GM18951 (cell line): ENCODE measurements around the gene JAG2.

Source experiments
- POLR2A ChIP-seq: IDR thresholded peaks from 4 replicates; pipeline ENCODE4 v1.6.1; 2011; ENCODE audit warnings: mild to moderate bottlenecking; ENCODE audit not compliant: insufficient read length, insufficient read depth; ENCODE audit errors: extremely low read depth
- in situ Hi-C: fragments of 300-500 bp; cut with MboI; formaldehyde crosslinking; loops from one replicate; pipeline ENCODE4 v1.12.0; 2022; ENCODE audit warnings: low sequenced_read_pairs, mixed read lengths, inconsistent platforms; ENCODE audit not compliant: unreplicated experiment

The JAG2 gene

DNA sequence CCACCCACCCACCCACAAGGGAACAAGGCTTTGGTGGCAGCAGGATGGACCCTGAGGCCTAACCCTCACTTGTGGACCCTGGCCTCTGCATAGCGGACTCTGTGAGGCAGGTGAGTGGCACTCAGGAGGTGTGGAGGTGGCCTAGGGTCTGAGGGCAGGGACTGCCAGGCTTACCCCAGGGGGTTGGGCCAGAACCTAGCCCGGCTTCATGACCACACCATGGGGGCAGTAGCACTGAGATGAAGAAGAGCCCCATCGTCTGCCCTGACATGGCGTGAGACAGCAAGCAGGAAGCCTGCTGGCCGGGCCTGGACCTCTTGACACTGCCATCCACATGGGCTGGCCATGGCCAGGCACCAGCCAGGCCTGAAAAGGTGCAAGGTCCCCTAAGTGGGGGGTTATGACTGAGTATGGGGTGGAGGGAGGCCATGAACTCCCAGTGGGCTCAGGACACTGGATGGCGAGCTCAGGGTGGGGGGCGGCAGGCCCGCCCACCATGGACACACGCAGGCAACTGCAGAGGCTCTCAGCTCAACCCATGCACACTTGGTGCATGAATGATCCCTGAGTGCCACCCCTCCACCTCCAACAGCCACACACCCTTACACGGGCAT, 29.3 kb downstream of the JAG2 start:
- in situ Hi-C loops = no loop called here
- TF ChIP-seq POLR2A = no peak

DNA sequence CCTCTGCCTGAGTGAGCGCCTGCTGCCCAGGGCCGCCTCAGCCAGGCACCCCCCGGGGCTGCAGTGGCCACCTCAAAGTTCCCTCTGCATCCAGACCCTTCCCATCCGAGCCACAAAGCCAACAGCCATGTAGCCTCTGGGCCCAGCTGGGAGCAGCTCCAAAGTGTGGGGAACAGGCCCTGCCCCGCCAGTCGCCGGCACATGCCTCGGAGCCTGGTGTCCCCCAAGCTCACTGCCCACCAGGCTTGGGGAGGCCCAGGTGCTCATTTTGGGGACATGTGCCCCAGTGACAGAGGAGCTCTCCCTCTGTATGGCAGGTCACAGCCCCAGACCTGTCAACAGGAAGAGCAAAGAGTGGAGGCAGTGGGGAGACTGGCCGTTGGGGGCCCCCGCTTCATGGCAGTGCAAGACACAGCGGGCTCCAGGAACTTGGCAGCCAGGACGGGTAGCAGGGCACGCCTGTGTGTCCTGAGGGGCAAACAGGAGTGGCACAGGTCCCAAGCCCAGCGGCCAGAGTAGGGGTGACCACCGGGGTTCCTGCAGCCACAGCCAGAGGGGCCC, 29.9 kb downstream of the JAG2 start:
- TF ChIP-seq POLR2A = no peak
- in situ Hi-C loops = no loop called here

DNA sequence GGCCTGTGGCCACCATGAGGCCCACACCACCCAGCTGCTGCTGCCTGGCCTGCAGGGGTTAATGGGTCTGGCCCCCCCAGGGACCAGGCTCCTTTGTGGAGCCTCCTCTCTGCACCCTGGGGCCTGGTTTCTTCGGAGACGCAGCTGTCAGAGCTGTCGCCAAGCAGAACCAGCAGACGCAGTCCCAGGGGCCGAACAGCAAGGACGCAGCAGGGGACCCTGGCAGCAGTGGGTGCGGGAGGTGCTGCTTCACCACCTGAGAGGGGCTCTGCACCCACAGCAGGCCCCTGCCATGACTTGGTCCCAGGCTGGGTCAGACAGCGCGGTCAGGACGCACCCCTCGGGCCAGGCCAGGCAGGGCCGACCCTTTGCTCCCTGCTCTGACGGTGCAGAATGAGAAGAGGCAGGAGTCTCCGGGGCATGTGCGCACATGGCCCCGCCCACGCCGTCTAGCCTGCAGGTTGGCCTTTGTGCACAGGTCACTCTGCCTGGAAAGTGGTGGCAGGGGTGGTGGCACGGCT, 30.5 kb downstream of the JAG2 start:
- no peak for TF ChIP-seq POLR2A
- in situ Hi-C loops = no loop called here

DNA sequence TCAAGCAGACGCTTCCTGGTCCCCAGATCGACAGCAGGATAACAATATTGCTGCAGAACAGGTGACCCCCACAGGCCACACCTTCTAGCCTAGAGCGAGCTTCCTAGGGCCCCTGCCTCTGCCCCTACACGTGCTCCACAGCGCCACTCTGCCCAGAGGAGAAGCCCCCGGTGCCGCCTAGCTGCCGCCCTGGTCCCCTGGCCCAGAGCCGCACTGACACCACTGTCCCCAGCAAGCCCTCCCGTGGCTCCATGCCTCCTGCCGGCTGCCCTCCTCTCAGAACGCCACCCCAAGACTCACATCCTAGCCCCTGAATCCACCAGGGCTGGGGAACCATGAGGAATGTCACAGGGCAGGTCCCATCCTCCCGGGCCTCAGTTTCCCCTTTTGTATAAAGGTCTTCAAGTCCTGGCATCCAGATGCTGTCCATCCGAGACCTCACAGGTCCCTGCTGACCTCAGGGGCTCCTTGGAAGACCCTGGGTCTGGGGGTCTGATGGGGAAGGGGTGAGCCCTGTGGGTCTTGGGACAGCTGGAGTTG, 31.0 kb downstream of the JAG2 start:
- in situ Hi-C loops = no loop called here
- TF ChIP-seq POLR2A = no peak

DNA sequence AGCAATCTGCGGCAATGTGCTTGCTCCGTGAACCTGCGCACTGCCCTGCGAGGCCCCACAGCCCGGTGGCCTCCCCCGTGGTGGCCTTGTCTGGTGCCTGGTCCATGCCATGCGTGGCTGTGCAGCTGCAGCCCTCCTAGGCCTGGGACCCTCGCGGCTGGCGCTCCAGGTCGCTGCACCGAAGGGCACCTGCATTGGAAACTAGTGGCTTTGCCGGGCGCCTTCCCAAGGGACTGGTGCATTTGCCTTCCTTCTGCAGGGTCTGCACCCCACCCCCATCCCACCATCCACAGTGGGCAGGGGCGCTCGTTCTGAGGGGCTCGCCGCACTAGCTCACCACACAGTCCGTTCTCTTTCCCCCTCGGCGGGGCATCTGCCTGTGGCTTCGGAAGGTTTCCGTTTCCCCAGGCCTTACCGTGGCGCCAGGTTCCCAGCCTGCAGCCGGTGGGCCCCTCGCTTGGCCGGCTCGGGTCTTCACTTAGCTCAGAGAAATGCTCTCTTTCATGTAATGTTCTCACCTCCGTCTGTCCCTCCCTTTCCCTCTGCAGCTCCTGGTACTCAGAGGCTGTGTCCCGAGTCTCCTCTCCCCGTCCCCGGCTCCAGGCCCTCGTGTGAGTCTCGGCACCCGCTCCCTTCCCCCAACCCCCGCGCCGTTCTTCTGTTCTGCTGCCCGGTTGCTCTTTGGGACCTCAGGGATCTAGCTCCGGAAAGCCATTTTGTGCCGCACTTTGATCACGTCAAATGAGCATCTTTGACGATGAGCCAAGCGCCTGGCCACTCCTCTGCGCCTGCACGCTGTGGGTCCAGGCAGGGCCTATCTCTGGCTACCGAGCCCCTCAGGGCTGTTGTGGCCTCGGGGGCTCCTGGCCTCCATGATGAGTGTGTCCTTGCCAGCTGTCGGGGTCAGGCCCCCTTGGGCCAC, 31.9 kb downstream of the JAG2 start:
- in situ Hi-C loops = no loop called here
- no peak for TF ChIP-seq POLR2A

DNA sequence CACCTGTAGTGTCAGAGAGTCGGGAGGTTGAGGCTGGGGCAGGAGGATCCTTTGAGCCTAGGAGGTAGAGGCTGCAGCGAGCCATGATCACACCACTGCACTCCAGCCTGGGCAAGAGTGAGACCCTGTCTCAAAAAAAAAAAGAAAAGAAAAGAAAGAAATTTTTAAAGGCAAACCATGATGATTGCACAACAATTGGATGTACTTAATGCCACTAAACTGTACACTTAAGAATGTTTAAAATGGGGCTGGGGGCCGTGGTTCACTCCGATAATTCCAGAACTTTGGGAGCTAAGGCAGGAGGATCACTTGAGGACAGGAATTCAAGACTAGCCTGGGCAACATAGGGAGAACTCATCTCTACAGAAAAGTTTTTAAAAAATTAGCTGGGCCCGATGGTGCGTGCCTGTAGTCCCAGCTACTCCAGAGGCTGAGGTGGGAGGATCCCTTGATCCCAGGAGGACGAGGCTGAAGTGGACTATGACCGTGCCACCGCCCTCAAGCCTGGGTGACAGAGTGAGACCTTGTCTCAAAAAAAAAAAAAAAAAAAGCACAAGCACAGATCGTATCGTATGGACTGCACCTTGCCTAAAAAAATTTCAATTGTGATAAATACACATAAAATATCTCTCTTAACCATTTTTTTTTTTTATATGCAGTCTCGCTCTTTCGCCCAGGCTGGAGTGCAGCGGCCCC, 32.7 kb downstream of the JAG2 start:
- in situ Hi-C loops = no loop called here

DNA sequence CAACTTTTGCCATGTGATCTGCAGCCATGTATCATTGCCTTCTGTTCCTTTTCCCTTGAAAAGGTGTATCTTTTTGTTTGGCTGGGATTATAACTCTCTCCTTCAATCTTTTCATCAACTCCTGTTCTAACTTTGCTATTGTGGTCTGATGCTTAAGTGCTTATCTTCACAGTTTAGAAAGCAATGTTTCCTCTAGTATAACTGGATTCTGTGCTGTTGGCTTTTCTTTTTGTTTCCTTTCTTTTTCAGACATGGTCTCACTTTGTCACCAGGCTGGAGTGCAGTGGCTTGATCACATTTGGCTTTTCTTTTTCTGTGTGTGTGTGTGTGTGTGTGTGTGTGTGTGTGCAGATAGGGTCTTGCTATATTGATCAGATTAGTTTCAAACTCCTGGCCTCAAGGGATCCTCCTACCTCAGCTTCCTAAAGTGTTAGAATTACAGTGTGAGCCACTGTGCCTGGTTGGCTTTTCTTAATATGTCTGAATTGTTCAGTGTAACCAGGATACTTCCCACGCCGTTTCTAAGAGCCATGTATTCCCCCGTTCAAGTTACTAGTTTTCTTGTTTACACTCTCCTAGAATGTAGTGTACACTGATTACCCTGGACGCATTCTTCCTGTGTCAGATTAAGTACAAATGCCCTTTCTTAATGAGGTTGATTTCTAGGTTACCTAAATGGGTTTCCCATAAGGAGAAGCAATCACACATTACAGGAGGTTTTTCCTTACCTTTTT, 35.5 kb downstream of the JAG2 start:
- TF ChIP-seq POLR2A = no peak
- in situ Hi-C loops = no loop called here

More for the DNA sequence above, 32.7 kb downstream of the JAG2 start:
- no peak for TF ChIP-seq POLR2A

DNA sequence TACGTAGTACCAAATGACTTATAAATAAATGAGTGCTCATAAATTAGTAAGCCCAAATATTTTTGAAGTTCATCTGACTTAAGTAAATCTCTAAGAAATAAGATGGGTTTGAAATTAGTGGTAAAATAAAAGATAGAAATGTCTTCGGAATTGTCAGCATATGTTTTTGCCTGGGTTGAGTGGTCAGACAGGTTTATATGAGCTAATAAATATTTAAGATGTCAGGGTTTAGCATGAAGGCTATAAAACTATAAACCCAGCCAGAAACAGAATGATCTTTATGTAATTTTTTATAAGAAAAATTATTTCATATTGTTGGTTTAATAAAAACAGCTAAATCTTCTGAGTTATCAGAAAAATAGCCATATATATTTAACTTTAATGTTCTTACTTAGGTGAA, 37.3 kb downstream of the JAG2 start:
- in situ Hi-C loops = no loop called here
- no peak for TF ChIP-seq POLR2A

DNA sequence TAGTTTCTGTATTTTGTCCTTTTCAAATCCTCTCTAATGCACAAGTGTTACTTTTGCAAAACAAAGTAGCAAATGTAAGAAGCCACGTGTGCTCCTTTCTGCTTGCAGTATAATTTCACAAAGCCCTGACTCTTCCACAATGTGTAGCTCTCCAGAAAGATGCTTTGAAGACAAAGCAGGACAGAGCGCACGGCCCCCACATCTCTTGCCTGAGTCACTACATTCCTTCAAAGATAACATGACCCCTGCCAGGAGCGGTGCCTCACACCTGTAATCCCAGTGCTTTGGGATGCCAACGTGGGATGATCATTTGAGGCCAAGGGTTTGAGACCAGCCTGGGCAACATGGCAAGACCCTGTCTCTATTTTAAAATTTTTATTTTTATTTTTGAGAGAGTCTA, 40.5 kb downstream of the JAG2 start:
- no peak for TF ChIP-seq POLR2A
- in situ Hi-C loops = no loop called here

DNA sequence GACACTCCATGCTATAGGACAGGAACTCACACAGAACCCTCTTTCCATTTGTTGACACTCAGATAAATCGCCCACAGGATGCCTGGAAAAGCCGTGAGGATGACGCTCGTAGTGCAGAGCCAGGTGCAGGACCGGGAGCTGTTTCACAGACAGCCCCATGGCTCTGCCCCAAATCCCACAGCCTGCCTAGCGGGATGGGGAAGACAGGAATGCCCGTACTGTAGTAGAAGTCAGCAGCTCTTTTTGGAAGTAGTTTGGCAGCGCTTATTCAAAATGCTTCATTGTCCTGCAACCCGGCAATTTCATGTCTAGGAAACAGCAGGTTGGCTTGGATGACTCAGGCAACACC, 41.6 kb downstream of the JAG2 start:
- in situ Hi-C loops = no loop called here

DNA sequence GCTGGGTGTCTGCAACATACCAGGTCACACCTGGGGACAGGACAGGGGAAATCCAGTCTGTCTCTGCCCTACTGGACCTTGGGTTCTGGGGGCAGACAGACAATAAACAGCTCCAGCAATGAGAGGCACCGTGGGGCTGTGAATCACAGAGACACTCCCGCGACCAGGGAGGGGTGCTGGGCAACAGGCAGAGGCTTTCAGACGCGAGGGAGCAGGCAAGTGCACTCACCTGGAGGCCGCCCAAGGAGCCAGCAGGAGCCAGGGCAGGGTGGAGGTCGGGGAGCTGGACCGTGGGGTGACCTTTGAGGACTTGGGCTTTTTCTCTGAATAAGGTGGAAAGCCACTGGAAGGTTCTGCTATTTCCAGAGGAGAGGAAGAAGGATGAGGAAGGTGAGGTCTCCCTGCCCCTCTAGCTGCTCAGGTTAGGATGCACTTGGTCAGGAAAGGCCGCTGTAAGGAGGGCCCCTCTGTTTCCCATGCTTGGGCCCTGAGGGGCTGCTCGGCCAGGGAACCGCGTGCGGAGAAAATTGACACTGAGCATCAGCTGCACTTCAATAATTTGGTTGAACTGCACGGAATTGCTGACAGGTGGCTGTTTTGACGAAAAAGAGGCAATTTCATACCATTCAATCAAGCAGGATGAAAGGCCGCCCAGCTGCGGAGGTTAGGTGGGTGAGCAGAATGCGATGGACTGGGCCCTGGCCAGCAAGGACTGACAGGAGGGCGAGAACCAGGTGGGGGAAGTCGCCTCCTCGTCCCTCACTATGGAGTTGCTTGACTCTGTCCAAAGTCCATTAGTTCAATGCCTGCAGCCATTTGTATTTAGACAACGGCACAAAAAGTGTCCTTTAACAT, 42.2 kb downstream of the JAG2 start:
- TF ChIP-seq POLR2A = no peak
- in situ Hi-C loops = no loop called here

More for the DNA sequence above, 41.6 kb downstream of the JAG2 start:
- no peak for TF ChIP-seq POLR2A
